NOMO-1 treated with dmso at 0.1 percent for 144 hours (cell line): ENCODE data around the gene MYOD1.

Experiments used
- DNase-seq: peaks from one replicate; lab custom pipeline; 2025; ENCODE audit not compliant: unreplicated experiment; lab: John Stamatoyannopoulos, UW

MYOD1 gene

DNA sequence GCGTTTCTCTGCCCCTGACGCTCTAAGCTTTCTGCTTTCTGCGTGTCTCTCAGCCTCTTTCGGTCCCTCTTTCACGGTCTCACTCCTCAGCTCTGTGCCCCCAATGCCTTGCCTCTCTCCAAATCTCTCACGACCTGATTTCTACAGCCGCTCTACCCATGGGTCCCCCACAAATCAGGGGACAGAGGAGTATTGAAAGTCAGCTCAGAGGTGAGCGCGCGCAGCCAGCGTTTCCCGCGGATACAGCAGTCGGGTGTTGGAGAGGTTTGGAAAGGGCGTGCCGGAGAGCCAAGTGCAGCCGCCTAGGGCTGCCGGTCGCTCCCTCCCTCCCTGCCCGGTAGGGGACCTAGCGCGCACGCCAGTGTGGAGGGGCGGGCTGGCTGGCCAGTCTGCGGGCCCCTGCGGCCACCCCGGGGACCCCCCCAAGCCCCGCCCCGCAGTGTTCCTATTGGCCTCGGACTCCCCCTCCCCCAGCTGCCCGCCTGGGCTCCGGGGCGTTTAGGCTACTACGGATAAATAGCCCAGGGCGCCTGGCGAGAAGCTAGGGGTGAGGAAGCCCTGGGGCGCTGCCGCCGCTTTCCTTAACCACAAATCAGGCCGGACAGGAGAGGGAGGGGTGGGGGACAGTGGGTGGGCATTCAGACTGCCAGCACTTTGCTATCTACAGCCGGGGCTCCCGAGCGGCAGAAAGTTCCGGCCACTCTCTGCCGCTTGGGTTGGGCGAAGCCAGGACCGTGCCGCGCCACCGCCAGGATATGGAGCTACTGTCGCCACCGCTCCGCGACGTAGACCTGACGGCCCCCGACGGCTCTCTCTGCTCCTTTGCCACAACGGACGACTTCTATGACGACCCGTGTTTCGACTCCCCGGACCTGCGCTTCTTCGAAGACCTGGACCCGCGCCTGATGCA lies at the start of gene MYOD1:
MYOD1 (plus strand) TSS at position 544 of the 910 bp plus-strand sequence; CDS start at position 756, 212 bp downstream.
- DNase-seq: no peak

DNA sequence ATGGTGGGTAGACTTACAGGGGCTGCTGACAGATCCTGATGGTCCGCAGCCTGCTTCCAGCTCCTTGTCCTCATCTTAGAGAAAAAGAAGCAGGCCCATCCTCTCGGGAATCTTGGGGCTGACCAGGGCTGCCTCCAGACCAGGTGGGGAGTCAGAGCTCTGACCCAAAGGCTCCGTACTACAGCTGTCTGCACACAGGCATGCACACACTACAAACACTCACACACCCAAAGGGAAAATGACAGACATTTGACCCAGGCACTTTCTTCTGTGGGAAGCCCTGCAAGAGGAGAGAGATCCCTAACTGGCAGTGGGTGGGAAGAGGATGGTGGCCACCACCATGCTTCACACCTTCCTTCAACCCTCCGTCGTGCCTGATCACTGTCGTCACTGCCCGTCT lies 46.9 kb upstream of the MYOD1 start:
- DNase-seq: no peak

DNA sequence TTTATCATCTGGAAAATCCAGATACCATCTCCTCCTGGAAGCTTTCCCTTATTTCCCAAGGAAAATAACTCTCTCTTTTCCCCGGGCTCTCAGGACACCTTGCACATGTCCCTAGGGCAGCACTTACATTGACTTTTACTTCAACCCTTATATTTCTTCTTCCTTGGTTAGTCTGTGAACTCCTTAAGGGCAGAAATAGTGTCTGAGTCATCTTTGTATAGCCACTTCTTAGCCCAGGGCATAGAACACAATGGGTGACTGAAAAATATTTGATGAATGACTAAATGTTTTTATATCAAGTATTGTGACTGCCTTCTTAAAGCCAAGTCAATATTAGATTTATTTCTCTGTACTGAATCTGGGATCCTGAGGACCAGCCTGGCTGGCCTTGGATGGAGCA lies 45.4 kb upstream of the MYOD1 start:
- no peak for DNase-seq

DNA sequence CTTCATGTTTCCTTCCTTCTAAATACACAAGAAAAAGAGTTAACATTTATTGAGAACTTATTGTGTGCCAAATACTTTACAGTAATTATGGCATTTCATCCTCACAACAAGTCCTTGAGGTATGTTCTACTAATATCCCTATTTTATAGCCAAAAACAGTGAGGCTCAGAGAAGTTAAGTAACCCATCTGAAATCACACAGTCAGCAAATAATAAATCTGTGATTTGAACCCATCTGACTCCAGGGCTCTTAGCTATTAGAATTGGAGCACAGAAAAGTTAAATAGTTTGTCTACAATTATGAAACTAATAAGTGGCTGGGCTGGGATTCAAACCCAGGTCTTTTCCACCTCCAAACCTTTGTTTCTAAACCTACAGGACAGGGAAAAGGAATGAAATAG lies 36.5 kb upstream of the MYOD1 start:
- no peak for DNase-seq

DNA sequence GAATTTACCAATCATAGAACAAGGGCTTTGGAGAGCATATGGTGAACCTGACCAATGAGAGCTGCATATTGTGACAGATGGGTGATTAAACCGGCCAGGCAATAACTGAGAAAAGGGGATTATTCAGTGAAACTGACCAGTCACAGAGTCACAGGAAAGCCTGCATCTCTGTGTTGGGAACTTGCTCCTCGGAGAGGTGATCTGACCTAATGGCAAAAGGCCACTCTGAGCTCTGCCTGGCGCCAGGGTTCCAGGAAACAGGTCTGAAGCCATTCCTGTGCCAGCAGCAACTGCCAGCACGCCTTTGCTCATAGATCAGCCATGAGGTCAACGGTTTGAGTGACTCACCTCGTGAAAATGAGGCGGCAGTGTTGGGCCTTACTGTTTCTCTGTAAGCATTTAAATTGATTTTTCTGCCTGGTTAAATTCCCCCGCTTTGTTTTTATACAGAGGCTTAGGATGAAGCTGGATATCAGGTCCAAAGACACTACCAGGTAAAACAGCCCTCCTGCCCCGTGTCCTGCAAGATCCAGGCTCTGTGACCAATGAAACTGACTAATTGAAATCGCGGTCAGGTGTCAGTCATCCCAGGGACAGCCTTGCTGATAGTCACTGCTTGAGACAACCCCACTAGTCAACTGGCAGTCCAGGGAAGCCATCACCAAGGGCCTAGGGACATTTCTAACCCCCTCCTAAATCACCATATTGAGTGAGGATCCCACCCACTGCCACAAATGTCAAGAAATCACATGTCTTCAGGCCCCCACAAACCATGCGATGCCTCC lies 35.8 kb upstream of the MYOD1 start:
- DNase-seq: no peak

DNA sequence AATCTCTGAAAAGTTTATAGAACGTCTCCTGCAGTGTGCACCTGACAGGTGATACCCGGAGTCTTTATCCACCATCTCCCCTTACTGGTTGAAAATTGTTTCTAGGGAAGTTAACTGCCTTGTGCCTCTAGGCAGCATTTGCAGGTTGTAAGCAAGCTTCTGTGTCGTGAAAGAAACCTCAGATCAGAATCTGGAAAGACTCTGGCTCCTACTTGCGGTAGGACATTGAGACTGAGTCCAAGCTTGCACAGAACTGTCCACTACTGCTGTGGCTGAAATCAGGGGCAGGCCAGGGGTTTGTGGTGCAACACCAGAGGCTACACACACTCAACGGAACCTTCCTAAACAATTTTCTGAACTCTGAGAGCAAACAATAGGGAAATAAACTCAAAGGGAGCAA lies 34.8 kb upstream of the MYOD1 start:
- no peak for DNase-seq

DNA sequence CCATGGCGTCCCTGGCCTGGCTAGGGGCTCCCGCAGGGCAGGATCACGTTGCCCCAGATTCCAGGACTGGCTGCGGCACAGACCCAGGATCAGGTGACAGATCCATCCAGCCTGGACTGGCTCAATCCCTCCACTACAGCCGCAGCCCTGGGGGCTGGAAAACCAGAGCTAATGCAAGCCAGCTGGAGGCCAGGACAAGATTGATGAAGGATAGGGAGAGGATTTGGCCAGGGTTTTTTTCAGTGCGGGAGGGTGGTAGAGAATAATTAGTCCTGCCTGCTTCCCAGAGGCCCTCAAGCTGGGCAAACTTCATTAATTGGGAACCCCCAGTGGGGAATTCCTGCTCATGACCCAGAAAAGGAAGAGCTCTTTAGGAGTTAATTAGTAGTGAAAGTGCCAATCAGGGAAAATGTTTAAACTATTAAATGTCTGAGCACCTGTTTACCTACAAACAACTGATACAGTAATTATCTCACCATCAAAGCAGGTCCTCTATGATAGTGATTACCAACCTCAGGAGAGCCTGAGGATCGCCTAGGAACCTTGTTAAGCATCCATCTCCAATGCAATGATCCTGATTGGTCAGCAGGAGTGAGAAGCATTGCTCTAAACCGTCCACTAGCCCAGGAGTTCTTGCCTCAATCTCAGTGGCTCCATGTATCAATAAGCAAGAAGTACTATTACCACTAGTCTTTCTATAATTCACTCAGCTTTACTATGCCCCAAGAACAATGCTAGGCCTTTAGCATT lies 33.0 kb upstream of the MYOD1 start:
- no peak for DNase-seq

DNA sequence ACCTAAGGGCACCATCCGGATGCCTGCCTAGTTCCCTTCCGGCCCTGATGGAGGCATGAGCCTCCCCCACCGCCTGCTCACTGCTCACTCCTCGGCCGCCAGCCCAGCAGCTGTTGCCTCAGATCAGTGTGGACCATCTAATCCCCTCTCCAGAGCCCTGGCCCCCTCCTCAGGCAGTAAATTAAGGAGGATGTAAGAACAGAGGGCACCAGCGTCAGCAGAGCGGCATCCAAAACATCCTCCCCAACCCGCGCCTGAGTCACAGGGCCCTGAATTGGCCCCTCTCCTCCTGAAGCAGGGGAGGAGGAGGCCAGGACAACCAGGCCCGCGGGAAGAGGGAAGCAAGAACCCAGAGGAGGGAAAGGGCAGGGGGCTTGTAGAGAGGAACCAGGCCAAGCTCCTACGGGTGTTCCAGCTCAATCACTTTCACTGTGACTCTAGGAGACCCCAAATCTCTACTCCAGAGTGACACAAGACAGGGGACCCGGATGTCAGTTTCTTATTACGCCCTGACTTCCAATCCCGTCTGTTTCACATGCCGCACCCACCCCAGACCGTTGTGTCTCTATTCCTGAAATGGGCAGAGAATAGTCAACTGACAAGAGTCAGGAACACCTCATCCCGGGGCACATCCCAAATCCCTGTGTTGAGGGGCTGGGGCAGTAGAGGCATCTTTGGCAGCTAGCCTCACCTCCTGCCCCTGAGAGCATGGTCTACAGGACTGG lies 31.3 kb upstream of the MYOD1 start:
- no peak for DNase-seq

DNA sequence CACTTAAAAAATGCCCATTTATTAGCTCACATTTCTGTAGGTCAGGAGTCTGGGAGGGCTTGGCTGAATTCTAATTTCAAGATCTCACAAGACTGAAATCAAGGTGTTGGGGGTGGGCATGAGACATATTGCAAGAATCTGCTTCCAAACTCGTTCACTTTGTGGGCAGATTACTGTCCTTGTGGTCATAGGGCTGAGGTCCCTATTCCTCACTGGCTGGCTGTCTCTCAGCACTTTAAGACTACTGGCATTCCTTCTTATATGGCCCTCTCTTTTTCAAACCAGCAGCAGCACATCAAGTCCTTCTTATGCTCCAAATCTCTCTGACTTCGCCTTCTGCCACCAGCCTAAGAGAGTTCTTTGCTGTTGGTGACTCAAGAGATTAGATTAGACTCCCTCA lies 27.8 kb upstream of the MYOD1 start:
- DNase-seq: no peak

DNA sequence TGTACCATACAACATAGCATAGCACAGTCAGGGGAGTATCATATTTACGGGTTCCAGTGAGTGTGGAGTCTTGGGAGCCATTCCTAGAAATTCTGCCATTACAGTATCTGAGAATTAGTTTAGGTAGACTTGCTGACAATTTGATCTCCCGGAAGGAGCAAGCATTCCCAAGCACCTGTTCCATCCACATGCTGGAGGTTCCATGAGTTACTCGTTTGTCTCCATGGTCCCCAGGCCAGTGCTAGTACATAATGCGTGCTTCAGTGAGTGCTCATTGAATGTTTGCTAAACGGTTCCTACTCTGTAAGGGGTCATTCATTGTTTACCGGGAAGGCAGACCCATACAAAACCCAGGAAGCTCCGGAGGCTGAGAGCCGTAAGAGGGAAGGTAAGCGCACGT lies 27.4 kb upstream of the MYOD1 start:
- DNase-seq: no peak

DNA sequence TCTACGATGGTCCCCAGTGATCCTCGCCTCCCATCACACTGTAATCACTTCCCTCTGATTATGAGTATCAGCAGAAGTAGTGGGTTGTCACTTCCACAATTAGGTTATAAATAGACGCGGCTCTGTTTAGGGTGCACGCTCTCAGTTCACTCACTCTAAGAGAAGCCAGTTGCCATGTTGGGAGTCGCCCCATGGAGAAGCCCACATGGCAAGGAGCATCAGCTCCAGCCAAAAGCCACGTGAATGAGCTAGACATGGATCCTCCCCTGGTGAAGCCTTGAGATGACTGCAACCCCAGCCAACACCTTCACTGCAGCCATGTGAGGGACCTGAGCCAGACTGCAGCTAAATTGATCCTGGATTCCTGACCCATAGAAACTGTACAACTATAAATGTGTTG lies 26.4 kb upstream of the MYOD1 start:
- DNase-seq: no peak

DNA sequence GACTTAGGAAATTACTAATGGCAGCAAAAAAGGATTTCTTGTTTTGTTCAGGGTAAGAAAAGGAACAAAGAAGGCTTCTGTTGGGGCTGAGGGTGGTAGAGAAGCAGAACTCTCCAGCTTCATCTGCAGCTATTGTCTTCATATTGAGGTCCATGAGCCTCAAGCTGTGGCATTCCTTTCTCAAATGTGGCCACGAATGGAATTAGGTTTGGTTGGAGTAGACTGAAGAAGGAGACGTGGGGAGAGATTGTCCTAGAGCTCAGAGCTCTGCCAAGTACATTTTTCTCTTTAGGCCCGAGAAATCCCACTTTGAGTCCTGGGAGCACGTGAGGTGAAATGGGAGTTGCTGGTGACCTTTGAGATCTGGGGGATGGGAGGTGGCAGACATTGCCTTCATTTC lies 25.8 kb upstream of the MYOD1 start:
- no peak for DNase-seq

DNA sequence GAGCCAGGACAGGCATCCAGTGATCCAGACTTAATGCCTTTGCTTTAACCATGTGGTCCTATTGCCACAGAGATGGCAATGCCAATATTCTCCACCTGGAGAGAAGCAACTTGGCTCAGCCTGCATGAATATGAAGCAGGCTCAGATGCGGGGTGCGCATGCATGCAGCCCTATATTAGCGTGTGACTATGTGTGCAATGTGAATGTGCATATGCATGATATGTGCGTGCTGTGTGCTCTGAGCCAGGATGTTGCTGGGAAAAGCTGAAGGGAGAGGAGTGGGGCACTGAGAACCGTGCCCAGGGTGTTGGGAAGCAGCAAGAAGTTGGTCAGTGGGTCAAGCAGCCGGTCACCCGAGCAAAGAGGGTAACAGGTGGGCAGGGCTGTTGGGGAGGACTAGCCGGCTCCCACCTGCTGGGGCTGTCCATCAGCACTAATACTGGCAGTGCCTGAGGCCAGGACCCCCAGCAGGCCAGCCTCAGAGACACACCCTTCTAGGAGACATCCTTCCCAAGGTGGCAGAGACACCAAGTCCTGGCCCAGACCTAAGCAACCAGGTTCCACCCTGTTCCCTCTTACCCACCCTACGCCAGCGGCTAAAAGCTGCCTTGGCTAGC lies 24.8 kb upstream of the MYOD1 start:
- no peak for DNase-seq

DNA sequence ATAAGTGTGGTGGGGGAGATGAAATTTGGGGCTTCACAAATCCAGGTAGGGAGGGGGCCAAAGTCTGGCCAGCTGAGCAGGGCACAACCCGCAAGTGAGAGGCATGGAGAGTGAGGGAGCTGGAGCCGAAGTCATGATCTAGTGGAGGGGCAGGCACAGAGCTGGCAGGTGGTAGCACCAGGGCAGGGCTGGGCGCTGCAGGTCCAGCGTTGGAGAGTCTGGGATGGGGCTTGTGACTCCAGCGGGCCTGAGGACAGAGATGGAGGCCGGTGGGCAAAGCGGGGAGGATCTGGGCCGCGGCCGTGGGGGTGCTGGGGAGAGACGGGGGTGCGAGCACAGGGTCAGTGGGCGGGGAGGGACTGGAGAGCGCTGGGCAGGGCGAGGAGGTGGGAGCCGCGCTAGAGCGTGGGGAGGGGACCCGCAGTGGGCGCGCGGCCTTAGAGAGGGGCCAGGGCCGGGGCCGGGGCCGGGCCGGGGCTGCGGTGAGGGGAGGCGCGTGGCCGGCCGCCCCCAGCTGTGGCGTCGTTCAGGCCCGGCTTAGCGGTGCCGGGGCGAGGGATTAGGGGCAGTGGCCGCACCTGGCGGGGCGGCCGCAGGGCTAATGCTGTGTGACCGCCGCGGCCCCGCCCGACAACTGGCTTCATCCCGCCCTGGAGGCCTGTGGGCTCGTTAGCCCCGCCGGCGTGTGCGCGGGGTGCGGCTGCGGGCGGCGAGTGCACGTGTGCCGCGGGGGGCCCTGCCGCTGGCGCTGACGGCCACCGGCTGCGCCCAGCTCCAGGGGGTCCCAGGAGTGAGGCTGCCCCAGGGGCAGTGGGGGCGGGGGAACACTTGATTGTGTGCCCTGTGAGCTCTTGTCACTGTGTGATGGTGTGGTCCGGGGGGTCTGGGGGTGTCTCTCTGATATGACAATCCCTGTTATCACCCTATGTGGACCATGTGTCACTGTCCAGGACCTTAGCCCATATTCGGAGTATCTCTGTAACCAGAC lies 23.6 kb upstream of the MYOD1 start:
- no peak for DNase-seq

DNA sequence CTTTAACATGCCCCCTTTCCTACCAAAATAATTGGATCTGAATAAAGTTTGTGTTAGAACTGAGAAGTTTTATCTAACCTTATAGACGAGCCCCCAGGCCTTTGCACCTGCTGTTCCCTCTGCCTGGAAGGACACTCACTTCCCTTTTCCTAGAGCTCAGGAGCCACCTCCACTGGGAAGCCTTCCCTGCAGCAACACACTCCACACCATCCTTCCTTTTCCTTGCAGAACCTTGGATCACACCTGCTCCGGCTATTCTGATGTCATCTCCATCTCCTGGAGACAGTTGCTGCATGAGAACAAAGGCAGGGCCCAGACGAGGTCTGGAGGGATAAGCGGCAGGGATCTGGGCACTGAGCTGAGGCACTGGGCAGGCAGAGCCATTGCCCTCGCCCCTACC lies 22.6 kb upstream of the MYOD1 start:
- no peak for DNase-seq

DNA sequence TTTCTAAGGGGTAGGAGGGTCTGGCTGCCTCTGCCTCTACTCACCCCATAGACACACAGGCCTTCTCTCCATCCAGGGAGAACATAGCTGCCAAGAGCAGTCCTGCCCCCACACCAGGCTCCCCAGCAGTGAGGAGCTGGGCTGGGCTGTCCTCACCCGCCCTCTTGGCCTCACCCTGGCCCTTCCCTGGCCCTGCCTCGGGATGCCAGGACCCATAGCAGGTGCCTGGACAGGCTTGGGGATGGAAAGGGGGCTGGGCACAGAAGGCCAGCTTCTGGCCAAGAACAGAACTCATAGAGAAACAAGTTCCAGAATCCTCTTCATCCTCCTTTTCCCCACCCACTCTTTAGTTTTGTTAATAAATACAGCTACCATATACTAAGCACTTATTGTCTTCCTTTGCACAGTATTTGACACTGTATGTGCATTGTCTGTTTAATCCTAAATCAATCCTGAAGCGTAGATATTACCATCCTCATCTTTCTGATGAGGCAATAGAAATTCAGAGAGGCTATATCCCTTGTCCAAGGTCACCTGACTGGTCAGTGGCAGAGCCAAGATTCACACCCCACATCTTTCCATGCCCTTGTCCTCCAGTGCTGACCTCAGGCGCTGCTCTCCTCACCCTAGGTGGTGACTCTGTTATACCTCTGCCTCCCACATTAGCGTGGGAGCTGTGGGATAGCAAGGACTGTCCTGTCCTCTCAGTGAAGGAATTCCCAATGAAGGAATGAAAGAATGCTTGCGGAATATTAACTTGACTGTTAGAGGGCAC lies 22.0 kb upstream of the MYOD1 start:
- DNase-seq: no peak

DNA sequence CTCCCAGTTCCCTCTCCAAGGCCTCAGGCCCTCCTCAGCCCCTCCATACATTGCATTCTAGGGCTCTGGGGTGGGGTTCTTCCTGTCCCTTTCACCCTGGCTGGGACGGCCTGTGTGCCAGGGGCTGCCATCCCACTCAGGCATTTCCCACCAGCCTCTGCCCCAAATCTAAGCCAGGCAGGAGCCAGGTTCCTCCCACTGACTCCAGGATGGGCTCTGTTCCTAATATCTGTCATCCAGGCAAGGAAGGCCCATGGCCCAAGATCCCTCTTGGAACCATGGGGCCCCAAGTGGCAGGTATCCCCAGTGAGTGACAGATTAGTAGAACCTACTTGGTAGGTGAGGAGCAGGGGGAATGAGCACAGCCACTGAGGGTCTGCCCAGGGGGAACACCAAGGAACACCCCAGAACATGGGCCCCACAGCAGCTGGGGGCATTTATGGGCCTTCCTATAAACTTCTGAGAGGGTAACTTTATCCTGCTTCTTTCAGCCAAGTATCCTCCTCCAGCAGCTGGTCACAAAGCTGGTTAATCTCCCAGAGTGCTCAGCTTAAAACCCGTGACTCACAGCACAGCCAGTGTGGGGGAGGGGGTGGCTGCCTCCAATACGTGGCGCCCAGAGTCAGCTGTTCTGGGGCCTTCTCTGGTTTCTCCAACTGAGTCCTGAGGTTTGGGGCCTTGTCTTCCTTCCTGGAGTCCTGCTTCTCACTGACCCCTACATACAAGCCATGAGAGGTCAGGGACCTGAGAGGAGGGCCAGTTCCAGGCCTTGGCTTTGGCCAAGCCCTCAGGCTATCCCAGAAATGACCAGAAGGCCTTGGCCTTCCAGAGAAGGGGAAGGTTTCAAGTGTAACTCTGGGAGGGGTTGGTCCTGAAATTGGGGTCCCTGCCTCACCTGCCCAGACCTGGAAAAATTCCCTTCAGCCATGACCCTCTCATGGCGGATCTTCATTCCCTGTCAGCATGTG lies 19.9 kb upstream of the MYOD1 start:
- no peak for DNase-seq
